ENCODE measurements around the gene SUMO3. TPM values are rescaled to one million over a fixed set of nuclear protein-coding genes. Genes with fewer than 3 reads are reported as not detected.

SUMO3 gene
- polyA plus RNA-seq, 4 donors, result 70.8 to 105 (median 77.3) TPM

GRCh38 chr21:44762221-44763049, 55.4 kb downstream of the SUMO3 start:
- no peaks in the 10 kb centered on the region for H3K36me3 ChIP-seq (ENCODE audit: control insufficient read depth in 3 of 3, insufficient read depth in 2 of 3, low read depth in 1 of 3, low read length in 3 of 3)
- DNase-seq (no peak), FAIRE-seq (no peak)
- no peaks in the 10 kb centered on the region for H3K9me3 ChIP-seq (ENCODE audit: control insufficient read depth in 2 of 2, insufficient read depth in 1 of 2, low read depth in 1 of 2, low read length in 1 of 2)
- H3K27me3 ChIP-seq (ENCODE audit: control insufficient read depth in 3 of 3, insufficient read depth in 3 of 3, low read length in 3 of 3), result no peaks in the 10 kb centered on the region
- H3K4me1 ChIP-seq (ENCODE audit: control insufficient read depth in 3 of 3, insufficient read depth in 2 of 3, low read depth in 1 of 3, low read length in 2 of 3), result no peaks in the 10 kb centered on the region
- no peak overlapping the region for H3K27ac ChIP-seq (ENCODE audit: low read depth in 1 of 3, low read length in 2 of 3)
- 72 to 89% (median 76%) methylated on average over 24 of the region's 24 CpGs for WGBS, 3 donors
- H3K4me3 ChIP-seq (ENCODE audit: low read depth in 1 of 3, low read length in 3 of 3), result no peak overlapping the region

- WGBS, 3 donors, result 35 to 73% (median 51%) methylated on average over 11 to 14 of the region's 14 CpGs
- peak in 1 of 2 donors; percentile 33 for DNase-seq
- Histone ChIP-seq H3K9me3 (ENCODE audit: control insufficient read depth in 2 of 2, insufficient read depth in 1 of 2, low read depth in 1 of 2, low read length in 1 of 2) (no peaks in the 10 kb centered on the region), H3K36me3 (ENCODE audit: control insufficient read depth in 3 of 3, insufficient read depth in 2 of 3, low read depth in 1 of 3, low read length in 3 of 3) (no peaks in the 10 kb centered on the region), H3K27ac (ENCODE audit: low read depth in 1 of 3, low read length in 2 of 3) (no peak overlapping the region), H3K4me1 (ENCODE audit: control insufficient read depth in 3 of 3, insufficient read depth in 2 of 3, low read depth in 1 of 3, low read length in 2 of 3) (no peaks in the 10 kb centered on the region), H3K27me3 (ENCODE audit: control insufficient read depth in 3 of 3, insufficient read depth in 3 of 3, low read length in 3 of 3) (no peaks in the 10 kb centered on the region), H3K4me3 (ENCODE audit: low read depth in 1 of 3, low read length in 3 of 3) (no peak overlapping the region)
- no peak for FAIRE-seq
Measured at GRCh38 chr21:44761747-44762208, 56.1 kb downstream of the SUMO3 start.

- H3K36me3 ChIP-seq (ENCODE audit: control insufficient read depth in 3 of 3, insufficient read depth in 2 of 3, low read depth in 1 of 3, low read length in 3 of 3), result no peaks in the 10 kb centered on the region
- FAIRE-seq (no peak), DNase-seq (peak in 1 of 2 donors; percentile 66)
- no peaks in the 10 kb centered on the region for H3K4me1 ChIP-seq (ENCODE audit: control insufficient read depth in 3 of 3, insufficient read depth in 2 of 3, low read depth in 1 of 3, low read length in 2 of 3)
- no peaks in the 10 kb centered on the region for H3K27me3 ChIP-seq (ENCODE audit: control insufficient read depth in 3 of 3, insufficient read depth in 3 of 3, low read length in 3 of 3)
- no peak overlapping the region for H3K4me3 ChIP-seq (ENCODE audit: low read depth in 1 of 3, low read length in 3 of 3)
- no peaks in the 10 kb centered on the region for H3K9me3 ChIP-seq (ENCODE audit: control insufficient read depth in 2 of 2, insufficient read depth in 1 of 2, low read depth in 1 of 2, low read length in 1 of 2)
- WGBS, 3 donors, result 41 to 56% (median 49%) methylated on average over 21 of the region's 21 CpGs
- H3K27ac ChIP-seq (ENCODE audit: low read depth in 1 of 3, low read length in 2 of 3), result no peak overlapping the region
Measured at GRCh38 chr21:44761011-44761729, 56.7 kb downstream of the SUMO3 start.

- no peak for FAIRE-seq
Measured at GRCh38 chr21:44760376-44760775, 57.5 kb downstream of the SUMO3 start.

GRCh38 chr21:44759628-44760285, 58.1 kb downstream of the SUMO3 start:
- no peaks in the 10 kb centered on the region for H3K9me3 ChIP-seq (ENCODE audit: control insufficient read depth in 2 of 2, insufficient read depth in 1 of 2, low read depth in 1 of 2, low read length in 1 of 2)
- no peaks in the 10 kb centered on the region for H3K27me3 ChIP-seq (ENCODE audit: control insufficient read depth in 3 of 3, insufficient read depth in 3 of 3, low read length in 3 of 3)
- no peaks in the 10 kb centered on the region for H3K36me3 ChIP-seq (ENCODE audit: control insufficient read depth in 3 of 3, insufficient read depth in 2 of 3, low read depth in 1 of 3, low read length in 3 of 3)
- no peak overlapping the region for H3K27ac ChIP-seq (ENCODE audit: low read depth in 1 of 3, low read length in 2 of 3)
- H3K4me1 ChIP-seq (ENCODE audit: control insufficient read depth in 3 of 3, insufficient read depth in 2 of 3, low read depth in 1 of 3, low read length in 2 of 3), result no peaks in the 10 kb centered on the region
- H3K4me3 ChIP-seq (ENCODE audit: low read depth in 1 of 3, low read length in 3 of 3), result no peak overlapping the region
- WGBS, 3 donors, result 90 to 96% (median 91%) methylated on average over 22 of the region's 22 CpGs
- DNase-seq (no peak), FAIRE-seq (no peak)

More at GRCh38 chr21:44760376-44760775, 57.5 kb downstream of the SUMO3 start:
- H3K4me1 ChIP-seq (ENCODE audit: control insufficient read depth in 3 of 3, insufficient read depth in 2 of 3, low read depth in 1 of 3, low read length in 2 of 3), result no peaks in the 10 kb centered on the region
- no peaks in the 10 kb centered on the region for H3K36me3 ChIP-seq (ENCODE audit: control insufficient read depth in 3 of 3, insufficient read depth in 2 of 3, low read depth in 1 of 3, low read length in 3 of 3)
- no peaks in the 10 kb centered on the region for H3K27me3 ChIP-seq (ENCODE audit: control insufficient read depth in 3 of 3, insufficient read depth in 3 of 3, low read length in 3 of 3)
- no peaks in the 10 kb centered on the region for H3K9me3 ChIP-seq (ENCODE audit: control insufficient read depth in 2 of 2, insufficient read depth in 1 of 2, low read depth in 1 of 2, low read length in 1 of 2)
- 80 to 90% (median 84%) methylated on average over 9 of the region's 9 CpGs for WGBS, 3 donors
- no peak overlapping the region for H3K4me3 ChIP-seq (ENCODE audit: low read depth in 1 of 3, low read length in 3 of 3)
- DNase-seq, result no peak
- no peak overlapping the region for H3K27ac ChIP-seq (ENCODE audit: low read depth in 1 of 3, low read length in 2 of 3)

GRCh38 chr21:44758781-44759627, 58.9 kb downstream of the SUMO3 start:
- no peak for DNase-seq
- Histone ChIP-seq H3K27ac (ENCODE audit: low read depth in 1 of 3, low read length in 2 of 3) (no peak overlapping the region), H3K36me3 (ENCODE audit: control insufficient read depth in 3 of 3, insufficient read depth in 2 of 3, low read depth in 1 of 3, low read length in 3 of 3) (no peaks in the 10 kb centered on the region), H3K4me1 (ENCODE audit: control insufficient read depth in 3 of 3, insufficient read depth in 2 of 3, low read depth in 1 of 3, low read length in 2 of 3) (no peaks in the 10 kb centered on the region), H3K4me3 (ENCODE audit: low read depth in 1 of 3, low read length in 3 of 3) (no peak overlapping the region), H3K27me3 (ENCODE audit: control insufficient read depth in 3 of 3, insufficient read depth in 3 of 3, low read length in 3 of 3) (no peaks in the 10 kb centered on the region), H3K9me3 (ENCODE audit: control insufficient read depth in 2 of 2, insufficient read depth in 1 of 2, low read depth in 1 of 2, low read length in 1 of 2) (no peaks in the 10 kb centered on the region)
- WGBS, 3 donors, result 64 to 74% (median 72%) methylated on average over 25 to 26 of the region's 26 CpGs
- no peak for FAIRE-seq

- no peak for DNase-seq
- Histone ChIP-seq H3K36me3 (ENCODE audit: control insufficient read depth in 3 of 3, insufficient read depth in 2 of 3, low read depth in 1 of 3, low read length in 3 of 3) (no peaks in the 10 kb centered on the region), H3K4me1 (ENCODE audit: control insufficient read depth in 3 of 3, insufficient read depth in 2 of 3, low read depth in 1 of 3, low read length in 2 of 3) (no peaks in the 10 kb centered on the region), H3K4me3 (ENCODE audit: low read depth in 1 of 3, low read length in 3 of 3) (no peak overlapping the region), H3K27ac (ENCODE audit: low read depth in 1 of 3, low read length in 2 of 3) (no peak overlapping the region), H3K9me3 (ENCODE audit: control insufficient read depth in 2 of 2, insufficient read depth in 1 of 2, low read depth in 1 of 2, low read length in 1 of 2) (no peaks in the 10 kb centered on the region), H3K27me3 (ENCODE audit: control insufficient read depth in 3 of 3, insufficient read depth in 3 of 3, low read length in 3 of 3) (no peaks in the 10 kb centered on the region)
- WGBS, 3 donors, result 94 to 95% (median 95%) methylated on average over 8 of the region's 8 CpGs
- no peak for FAIRE-seq
Measured at GRCh38 chr21:44758141-44758561, 59.7 kb downstream of the SUMO3 start.

GRCh38 chr21:44757731-44758130, 60.1 kb downstream of the SUMO3 start:
- H3K36me3 ChIP-seq (ENCODE audit: control insufficient read depth in 3 of 3, insufficient read depth in 2 of 3, low read depth in 1 of 3, low read length in 3 of 3), result no peaks in the 10 kb centered on the region
- FAIRE-seq, result no peak
- H3K27me3 ChIP-seq (ENCODE audit: control insufficient read depth in 3 of 3, insufficient read depth in 3 of 3, low read length in 3 of 3), result no peaks in the 10 kb centered on the region
- WGBS, 3 donors, result 81 to 85% (median 83%) methylated on average over 5 to 6 of the region's 6 CpGs
- no peaks in the 10 kb centered on the region for H3K4me1 ChIP-seq (ENCODE audit: control insufficient read depth in 3 of 3, insufficient read depth in 2 of 3, low read depth in 1 of 3, low read length in 2 of 3)
- no peaks in the 10 kb centered on the region for H3K9me3 ChIP-seq (ENCODE audit: control insufficient read depth in 2 of 2, insufficient read depth in 1 of 2, low read depth in 1 of 2, low read length in 1 of 2)
- no peak overlapping the region for H3K4me3 ChIP-seq (ENCODE audit: low read depth in 1 of 3, low read length in 3 of 3)
- no peak for DNase-seq
- H3K27ac ChIP-seq (ENCODE audit: low read depth in 1 of 3, low read length in 2 of 3), result no peak overlapping the region
